ENCODE data around the gene CGB2. TPM values are rescaled to one million over a fixed set of nuclear protein-coding genes. Genes with fewer than 3 reads are reported as not detected.

CGB2 gene
- total and polyA plus RNA-seq, 2 of the 13 experiments (the other 11 are each of a cell fraction or from before 2014, with no cell fraction given): not detected

GRCh38 chr19:49064768-49065611, 33.3 kb downstream of the CGB2 start, which contains the start of gene NTF4:
Gene NTF4 (minus strand): TSS chr19:49064818. CDS start chr19:49061997, 2,821 bp downstream.
- H4K20me1 ChIP-seq (ENCODE audit: insufficient read depth, low read length): no peaks in the 10 kb centered on the region
- no peaks in the 10 kb centered on the region for H3K9me3 ChIP-seq (ENCODE audit: low read length)
- H3K27me3 ChIP-seq (ENCODE audit: control insufficient read depth in 1 of 2, insufficient read depth in 2 of 2, low read length in 2 of 2): peaks cover 1 to 44% of the 10 kb centered on the region in 2 experiments; a peak in 4 of 5 replicates
- H3K27ac ChIP-seq (ENCODE audit: extremely low read length, insufficient read depth, low read length): no peak within 1 kb of the TSS
- no TSS peak for BruUV-seq (replicated peaks)
- WGBS (ENCODE audit: low lambda C conversion rate): 17% methylated on average over 10 of the region's 53 CpGs
- peak; percentile 83 for ATAC-seq
- H3K36me3 ChIP-seq (replicated peaks in 1 of 2; ENCODE audit: control insufficient read depth in 1 of 2, insufficient read depth in 2 of 2, low read length in 2 of 2): no peaks in the 10 kb centered on the region
- POLR2A ChIA-PET: interaction anchor here (0.5 to 1.0 kb wide), 2 partner anchors 8 to 159 kb away, joined by 3 to 5 read pairs; no protein-coding TSS in a partner anchor
- H2AFZ ChIP-seq (ENCODE audit: low read length): no peak within 1 kb of the TSS
- CTCF ChIA-PET (ENCODE audit: low intra/inter-chr PET ratio, low total read pairs): no interaction called here
- in situ Hi-C loops (cut with HindIII; ENCODE audit: extremely low pct_ligation_motif_present, low pct_unique_long_range_greater_than_20kb): no loop called here
- no peak within 1 kb of the TSS for H3K9ac ChIP-seq (ENCODE audit: insufficient read depth, low read depth, low read length)
- H3K4me1 ChIP-seq (ENCODE audit: insufficient read depth, low read length): peaks cover 8% of the 10 kb centered on the region; the same call in 1 of the 2 replicates
- DNase-seq (ENCODE audit: low spot score): peak; percentile 20
- peak within 1 kb of the TSS; percentile 39; the same call in 1 of the 2 replicates for H3K4me2 ChIP-seq (ENCODE audit: low read depth, low read length)
- intact Hi-C loops (cut with micrococcal nuclease; ENCODE audit: unreplicated experiment): no loop called here
- H3K79me2 ChIP-seq (ENCODE audit: insufficient read depth, low read length): no peaks in the 10 kb centered on the region
- H3K4me3 ChIP-seq (replicated peaks in 1 of 3; ENCODE audit: insufficient read depth in 1 of 3, low read depth in 2 of 3, low read length in 3 of 3): peak within 1 kb of the TSS in 2 of 3 experiments; percentile 21 to 46; a peak in 2 of 6 replicates
- FAIRE-seq: no peak
- TF ChIP-seq FOXK2 (IDR thresholded peaks at IDR 0.05) (no peak), POGK (CRISPR knock-in tag; conservative IDR thresholded peaks at IDR 0.05) (0 out of 2 replicates have a peak, but pooled peaks have one; percentile 19), HNRNPK (IDR thresholded peaks at IDR 0.05; ENCODE audit: low read depth, low read length, poor library complexity, severe bottlenecking) (no peak), RBAK (CRISPR knock-in tag; IDR thresholded peaks at IDR 0.05) (no peak), ETV6 (CRISPR knock-in tag; conservative IDR thresholded peaks at IDR 0.05) (no peak), HNRNPLL (IDR thresholded peaks at IDR 0.05; ENCODE audit: low read depth, low read length, poor library complexity, severe bottlenecking) (peak; percentile 4), HNRNPH1 (optimal IDR thresholded peaks at IDR 0.05; ENCODE audit: low read depth, low read length) (no peak), UBTF (CRISPR knock-in tag; IDR thresholded peaks at IDR 0.05) (peak; percentile 51; the same call in 1 of the 2 replicates), ZSCAN22 (CRISPR knock-in tag; IDR thresholded peaks at IDR 0.05) (0 out of 2 replicates have a peak, but pooled peaks have one; percentile 5), CBX2 (IDR thresholded peaks at IDR 0.05; ENCODE audit: low read depth, low read length) (no peak), CBX2 (CRISPR knock-in tag; IDR thresholded peaks at IDR 0.05; ENCODE audit: low read depth) (no peak), CTCF (CRISPR knock-in tag; IDR thresholded peaks at IDR 0.05) (peak; percentile 28; the same call in 1 of the 2 replicates), TRAFD1 (CRISPR knock-in tag; IDR thresholded peaks at IDR 0.05; ENCODE audit: borderline replicate concordance) (no peak), MAFF (IDR thresholded peaks at IDR 0.05; ENCODE audit: low read depth, low read length) (no peak), ARHGAP35 (CRISPR knock-in tag; IDR thresholded peaks at IDR 0.05; ENCODE audit: borderline replicate concordance) (no peak)
